Measurements from ENCODE around the gene FCAMR.

Gene FCAMR

DNA sequence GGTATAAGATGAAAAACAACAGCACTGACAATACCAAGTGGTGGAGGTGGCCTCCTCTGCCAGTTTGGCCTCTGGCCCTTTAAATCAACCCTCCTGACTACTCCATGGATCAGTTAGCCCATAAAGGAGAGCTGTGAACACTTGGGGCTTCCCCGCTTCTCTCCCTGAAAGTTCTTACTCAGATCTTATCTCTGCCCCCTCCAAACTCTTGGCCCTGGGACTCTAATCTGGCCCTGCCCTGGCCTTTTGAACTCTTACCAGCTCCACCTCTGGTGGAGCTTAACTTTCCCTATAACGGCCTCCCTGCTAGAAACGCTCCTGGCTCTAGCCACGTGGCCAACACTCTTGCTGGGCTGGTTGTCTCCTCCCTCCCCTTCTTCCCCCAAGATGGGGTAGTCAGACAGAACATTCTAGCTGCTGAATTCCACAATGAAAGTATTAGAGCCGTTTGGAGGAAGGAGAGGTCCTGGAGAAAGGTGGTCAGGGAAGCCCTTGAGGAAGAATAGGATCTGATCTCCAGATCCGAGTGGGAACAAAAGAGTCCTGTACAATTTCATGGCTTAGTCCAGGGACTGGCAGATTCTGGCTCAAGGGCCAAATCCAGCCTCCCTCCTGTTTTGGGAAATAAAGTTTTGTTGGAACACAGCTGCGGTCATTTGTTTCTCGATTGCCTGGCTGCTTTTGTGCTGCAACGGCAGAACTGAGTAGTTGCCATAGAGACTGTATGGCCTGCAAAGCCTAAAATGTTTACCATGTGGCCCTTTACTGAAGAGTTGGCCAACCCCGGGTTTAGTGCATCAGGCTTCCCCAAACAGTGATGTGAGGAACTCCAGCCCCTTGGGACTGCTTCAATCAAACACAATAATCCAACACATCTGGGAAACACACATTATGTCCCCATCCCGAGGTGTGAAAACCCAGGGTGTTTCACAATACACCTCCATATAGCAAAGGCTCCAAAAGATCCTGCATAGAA is 14.5 kb downstream of the FCAMR start:
- DNase-seq: no peak

DNA sequence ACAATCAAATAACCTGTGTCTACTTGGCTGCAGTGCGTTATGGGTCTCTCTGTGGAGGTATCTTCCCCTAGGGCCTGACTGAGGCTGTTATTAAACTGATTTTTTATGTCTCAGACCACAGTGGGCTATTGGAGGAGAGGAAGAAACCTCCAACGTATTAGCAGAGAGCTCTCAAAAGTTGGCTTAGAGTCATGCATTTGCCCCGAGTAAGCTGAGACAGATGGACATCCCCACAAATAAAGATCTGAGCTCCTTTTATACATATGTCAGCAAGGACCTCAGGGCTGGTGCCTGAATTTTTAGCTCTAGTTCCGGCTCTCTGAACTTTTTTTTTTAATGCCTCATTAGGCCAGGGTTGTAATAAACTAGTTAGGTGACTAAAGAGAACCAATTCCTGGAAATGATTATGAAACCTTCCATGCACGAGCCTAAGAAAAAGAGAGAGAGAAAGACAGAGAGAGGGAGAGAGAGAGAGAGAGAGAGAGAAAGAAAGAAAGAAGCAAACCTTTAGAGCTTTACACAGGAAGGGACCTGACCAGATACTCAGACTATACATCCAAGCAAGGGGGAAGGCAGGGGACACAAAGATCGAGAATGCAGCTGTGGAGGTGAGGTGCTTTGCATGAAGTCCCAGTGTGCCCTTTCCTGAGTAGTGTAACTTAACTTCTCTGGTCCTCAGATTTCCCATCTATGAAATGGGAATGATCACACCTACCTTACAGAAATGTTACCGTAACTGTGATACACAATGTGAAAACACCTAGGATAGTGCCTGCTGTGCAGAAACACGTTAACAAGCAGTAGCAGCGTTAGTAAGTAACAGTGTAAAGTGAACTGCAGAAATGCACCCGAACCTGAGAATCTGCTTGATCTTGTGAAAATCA is 15.6 kb downstream of the FCAMR start:
- no peak for DNase-seq

DNA sequence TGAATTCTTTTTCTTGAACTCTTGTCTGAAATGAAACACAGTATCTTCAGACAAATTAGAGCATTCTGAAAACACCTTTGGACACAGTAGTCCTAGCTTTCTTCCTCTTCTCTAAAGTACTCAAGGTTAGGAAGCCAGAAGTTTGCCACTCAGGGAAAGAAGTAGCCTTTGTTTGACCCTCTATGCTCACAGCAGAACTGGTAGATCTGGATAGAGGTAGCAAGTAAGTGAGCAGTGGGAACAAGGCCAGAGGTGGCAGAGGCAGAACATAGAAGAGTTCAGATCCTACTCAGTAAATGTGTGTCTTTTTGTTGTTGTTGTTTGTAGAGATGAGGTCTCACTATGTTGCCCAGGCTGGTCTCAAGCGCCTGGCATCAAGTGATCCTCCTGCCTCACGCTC is 16.6 kb downstream of the FCAMR start:
- no peak for DNase-seq

DNA sequence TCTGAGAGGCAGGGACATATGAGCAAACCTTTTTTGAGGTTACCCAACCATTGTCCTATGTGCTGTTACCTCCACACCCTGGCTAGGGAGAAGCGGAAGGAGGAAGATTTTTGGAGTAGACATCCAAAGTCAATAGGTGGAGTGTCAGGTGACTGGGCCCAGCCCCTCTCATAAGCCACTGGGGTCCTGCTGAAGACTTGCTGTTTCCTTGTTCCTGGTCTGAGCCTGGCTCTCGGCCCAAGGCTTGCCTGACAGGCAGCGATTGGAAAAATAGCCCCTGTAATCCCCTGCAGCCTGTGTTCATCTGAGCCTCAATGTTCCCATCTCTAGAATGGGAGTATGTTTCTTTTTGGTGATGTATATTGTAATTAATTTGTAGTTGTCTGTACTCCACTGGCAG is 17.1 kb downstream of the FCAMR start:
- no peak for DNase-seq

DNA sequence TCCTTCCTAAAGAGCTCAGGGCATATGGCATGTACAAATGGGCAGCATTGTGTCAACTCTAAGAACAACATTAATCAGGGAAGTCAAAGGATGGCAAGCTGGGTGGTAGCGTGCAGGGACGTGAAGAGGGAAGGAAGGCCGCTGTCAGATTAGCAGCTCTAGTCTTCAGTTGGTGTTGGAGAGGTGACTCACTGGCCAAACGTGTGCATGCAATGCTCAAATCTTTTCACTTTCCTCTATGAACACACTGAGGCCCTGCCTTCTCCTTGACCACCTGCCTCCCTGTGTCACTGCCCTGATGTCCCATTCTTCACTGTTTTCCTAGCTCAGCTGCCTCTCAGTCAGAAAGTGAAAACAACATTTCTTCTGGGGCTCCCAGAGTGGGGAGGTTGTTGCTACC is 18.1 kb downstream of the FCAMR start:
- DNase-seq: no peak

DNA sequence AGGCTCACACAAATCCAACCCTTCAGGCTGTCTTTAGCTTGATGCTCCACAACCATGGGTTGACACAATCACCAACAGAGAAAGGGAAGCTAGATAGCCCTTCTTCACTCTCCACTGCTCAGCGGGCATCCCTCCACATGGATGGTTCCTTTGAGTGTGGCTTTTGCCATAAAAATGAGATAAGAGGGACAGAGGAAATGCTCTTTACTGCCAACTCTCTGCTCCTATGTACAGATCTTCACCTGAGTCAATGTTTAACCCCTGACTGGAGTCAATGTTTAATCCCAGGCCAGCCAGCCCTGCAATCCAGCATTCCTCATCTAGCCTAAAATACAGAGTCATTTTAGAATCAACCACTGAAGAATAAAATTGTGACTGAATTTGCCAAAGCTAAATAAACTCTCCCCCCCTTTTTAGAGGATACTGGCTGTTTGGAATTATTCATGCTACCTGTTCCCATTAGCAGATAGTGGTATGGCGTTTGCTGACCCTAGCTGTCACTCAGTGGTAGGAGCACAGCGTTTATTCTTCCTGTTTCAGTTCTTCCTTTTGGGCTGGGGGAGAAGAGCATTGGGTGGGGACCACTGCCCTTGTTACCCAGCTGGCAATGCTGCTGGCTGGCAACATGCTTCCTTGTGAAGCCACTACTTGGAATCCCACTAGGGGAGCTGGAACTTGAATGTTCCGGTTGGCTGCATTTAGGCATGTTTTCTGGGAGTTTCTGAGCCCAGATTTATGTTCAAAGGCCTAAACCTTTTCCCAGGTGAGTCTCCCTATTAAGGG is 18.8 kb downstream of the FCAMR start:
- no peak for DNase-seq

DNA sequence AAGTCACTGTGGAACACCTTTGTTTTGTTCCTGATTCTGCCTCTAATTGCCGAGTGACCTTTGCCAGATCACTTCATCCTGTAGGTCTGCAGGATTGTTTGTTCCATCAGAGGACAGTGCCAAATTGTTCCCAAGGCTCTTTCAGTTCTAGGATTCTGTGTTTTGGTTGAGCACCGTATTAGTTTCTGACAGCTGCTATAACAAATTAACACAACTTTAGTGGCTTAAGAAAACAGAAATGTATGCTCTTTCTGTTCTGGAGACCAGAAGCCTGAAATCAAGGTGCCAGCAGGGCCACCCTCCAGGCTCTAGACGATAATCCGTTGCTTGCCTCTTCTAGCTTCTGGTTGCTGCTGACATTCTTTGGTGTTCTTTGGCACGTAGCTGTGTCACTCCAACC is 20.6 kb downstream of the FCAMR start:
- no peak for DNase-seq

DNA sequence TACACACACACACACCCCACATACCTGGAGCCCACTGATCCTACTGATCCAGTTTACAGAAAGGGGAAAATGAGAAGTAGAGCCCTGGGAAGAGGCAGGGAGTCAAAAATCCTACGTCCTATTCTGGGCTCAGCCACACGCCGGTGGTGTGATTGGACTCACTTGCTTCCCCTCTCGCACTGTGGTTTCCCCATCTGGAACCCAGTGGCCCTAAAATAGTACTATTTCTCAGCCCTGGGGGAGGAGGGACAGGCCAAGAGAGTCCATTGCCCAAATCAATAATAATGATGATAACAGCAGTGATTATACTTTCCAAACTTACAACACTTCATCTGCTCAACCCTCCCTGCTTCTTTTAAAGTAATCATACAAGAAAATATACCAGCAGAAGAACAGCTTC is 21.1 kb downstream of the FCAMR start:
- no peak for DNase-seq

DNA sequence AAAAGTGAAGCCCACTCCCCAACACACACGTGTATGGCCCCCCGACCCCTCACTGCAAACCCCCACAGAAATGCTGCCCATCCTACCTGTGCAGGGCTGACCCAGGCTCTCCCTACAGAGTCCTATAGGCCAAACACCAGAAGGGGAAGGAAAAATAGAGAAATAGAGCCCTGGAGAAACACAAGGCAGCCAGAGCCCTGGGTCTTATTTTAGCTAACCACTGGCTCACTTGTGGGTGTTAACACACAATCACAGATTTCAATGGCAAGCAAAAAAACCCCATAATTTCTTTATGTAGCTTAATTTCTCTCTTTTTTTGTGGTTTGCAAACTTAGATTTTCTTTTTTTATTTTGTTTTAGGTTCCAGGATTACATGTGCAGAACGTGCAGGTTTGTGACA is 23.0 kb downstream of the FCAMR start:
- no peak for DNase-seq

DNA sequence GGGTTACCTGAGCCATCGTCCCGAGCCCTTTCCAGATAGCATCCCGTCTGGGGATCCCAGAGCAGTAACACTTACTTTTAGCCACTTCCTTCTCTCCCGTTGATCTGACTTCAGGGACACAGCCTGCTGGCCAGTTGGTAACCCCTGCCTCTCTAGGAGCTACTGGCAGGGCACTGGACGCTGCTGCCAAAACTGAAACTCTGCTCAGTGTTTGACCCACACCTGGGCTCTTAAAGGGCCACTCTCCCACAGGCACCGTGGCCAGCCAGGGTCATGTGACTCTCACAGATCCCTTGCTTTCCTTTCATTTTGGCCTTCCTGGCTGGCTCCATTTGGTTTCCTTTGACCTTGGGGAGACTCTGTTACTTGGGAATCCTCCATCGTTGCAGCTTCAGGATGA is 24.0 kb downstream of the FCAMR start, which contains the start of gene PIGR:
Gene PIGR, minus strand, starts transcription at position 206 of the 400 bp plus-strand sequence. CDS start 5,935 bp downstream, outside the sequence.
- no peak for DNase-seq

DNA sequence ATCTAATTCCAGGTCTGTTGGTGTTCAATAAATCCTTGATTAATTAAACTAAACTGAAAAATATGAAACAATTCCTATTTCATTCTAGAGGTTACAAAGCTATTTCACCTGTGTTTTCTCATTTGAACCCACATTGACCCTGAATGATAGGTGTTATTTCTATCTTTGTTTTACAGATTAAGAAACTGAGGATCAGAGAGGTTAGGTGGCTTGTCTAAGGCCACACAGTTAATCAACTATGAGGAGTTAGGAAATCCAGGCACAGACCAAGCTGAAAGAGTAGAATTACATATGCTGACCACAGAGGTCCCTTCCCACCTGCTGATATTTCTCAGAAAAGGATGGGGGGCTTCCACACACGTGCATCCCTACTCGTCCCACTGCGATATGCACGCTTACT is 24.5 kb downstream of the FCAMR start:
- no peak for DNase-seq

DNA sequence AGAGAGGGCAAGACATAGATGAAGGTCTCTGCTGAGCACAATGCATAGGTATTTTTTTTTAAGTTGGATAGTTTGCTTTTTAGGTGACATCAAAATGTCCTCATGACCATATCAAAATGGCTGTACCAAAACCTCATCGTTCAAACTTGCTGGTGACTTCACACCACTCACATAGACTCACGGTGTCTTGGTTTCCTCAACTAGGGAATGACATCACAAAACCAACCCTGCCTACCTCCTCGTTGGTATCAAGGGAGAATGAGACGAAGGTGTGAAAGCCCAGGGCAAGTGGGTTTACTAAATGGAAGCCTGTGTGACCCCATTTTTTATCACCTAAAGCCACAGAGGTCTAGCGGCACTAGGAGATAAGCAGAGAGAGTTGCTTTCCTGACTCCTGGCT is 25.6 kb downstream of the FCAMR start:
- DNase-seq: peak; percentile 61

DNA sequence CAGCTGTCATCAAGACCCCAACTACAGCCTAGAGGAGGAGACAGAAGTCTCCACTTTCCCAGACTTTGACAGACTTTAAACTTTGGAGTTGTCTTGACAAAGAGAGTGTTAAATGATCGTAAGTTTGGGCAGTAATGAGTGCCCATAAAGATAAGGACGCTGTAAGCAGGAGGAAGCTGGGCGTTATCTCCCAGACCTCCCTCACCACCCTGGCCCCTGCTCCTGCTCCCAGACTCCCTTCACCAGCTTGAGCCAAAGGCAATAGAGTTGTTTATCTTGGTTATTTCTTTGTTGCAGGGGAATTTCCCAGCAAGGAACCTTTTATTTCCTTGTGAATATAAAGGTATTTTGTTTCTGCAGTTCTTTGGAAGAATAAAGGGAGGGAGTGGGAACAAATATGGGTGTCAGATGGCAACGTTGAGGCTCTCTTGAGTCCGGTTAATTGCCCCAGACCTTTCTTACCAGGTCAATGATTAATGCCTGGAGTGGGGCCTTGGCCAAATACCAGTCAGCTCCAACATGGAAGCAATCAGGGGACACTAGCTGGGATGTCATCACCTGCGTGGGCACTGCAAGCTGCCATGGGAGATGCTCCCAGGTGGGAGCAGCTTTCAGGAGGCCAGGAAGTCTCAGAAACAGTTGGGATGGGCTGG is 28.4 kb downstream of the FCAMR start:
- DNase-seq: no peak

DNA sequence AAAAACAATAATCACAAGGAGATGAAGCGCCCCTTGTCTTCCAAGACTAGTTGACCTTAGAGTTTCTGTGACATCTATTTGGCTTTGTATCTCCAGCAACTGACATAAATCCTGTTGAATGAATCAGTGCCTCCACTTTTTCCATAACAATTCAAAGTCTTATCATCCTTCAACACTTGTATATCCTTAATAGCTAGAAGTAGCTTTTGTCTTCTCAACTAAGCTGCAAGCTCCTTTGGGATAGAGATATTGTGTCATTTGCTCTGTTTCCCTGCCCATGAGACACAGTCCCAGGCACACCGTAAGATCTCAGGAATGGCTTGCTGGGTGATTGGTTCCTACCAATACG is 29.7 kb downstream of the FCAMR start:
- DNase-seq: no peak

DNA sequence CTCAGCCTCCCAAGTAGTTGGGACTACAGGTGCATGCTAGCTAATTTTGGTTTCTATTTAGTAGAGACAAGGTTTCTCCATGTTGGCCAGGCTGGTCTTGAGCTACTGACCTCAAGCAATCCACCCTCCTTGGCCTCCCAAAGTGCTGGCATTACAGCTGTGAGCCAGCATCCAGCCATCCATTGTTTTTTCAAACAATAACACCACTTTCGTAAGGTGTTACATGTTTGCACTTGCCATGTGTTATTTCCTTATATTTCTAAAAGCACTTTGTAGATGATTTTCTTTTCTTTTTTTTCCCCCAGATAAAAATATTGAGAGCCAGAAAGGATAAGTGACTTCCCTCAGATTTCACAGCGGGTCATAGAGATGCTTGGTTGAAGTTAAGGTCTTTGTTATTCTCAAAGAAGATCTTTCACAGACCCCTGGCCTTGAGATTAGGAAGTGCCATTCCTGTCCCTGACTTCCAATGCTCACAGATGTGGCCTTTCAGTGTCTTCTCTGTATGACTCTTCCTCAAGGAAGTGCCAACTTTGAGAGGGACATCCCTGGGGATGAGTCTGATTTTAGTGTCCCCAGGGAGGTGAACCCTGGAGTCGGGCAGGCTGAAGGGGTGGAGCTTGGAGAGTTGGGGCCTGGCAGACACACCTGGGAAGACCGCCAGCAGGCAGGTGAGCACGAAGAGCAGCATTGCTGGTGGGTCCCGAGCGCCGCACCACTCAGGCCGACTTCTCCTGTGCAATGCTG is 30.2 kb downstream of the FCAMR start:
- DNase-seq: no peak

DNA sequence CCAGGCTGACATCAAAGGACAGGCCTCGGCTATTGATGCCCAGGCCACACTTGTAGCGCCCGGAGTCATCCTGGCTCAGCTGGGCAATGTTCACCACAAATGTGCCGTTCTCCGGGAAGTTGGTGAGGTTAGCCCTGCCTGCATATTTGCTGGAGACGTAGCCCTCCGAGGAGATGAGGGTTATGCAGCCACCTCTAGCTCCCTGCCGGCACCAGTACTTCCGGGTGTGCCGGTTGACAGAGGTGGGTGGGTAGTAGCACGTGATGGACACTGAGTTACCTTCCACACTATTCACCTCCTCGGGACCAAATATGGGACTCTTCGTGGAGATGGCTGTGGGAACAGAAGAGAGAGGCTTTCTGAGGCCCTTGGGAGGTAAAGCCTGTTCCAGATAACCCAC is 31.1 kb downstream of the FCAMR start:
- DNase-seq: no peak

DNA sequence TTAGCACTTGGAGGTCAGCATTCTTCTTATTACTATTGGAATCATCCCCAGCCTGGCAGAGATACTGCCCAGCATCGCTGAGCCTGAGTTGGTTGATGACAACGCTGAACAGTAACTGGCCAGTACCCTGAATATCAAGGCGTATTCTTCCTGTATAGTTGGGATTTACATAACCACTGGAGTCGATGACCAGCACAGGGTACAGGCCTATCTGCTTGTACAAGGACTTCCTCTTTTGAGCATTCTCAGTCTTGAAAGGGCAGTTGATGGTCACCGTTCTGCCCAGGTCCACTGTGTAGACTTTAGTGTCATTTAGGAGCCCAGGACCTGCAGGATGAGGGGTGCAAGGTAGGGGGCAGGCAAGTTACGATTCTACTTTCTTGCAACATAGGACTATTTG is 32.8 kb downstream of the FCAMR start:
- DNase-seq: no peak

DNA sequence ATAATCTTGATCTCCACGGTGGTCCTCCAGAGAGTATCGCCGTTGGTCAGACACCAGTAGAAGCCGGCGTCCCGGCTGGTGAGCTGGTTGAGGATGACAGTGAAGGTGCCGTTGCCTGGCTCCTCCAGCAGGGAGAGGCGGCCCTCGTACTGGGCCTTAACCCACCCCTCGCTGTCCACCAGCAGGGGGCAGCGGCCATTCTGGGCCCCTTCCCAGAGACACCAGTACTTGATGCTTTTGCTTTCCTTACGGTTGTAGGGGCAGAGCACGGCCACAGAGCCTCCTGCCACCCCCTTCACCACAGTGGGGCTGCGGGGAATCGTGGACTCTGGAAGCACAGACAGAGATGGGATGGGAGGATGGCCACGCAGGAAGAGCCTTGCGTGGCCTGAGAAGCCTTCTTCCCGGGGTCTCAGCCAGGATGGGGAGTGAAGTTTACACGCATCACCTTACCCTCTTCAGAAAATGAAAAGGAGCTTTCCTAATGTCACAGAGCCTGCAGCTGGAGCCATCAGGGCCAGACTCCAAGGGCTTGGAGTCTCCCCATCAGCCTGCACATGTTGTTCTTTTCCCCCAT is 34.7 kb downstream of the FCAMR start:
- DNase-seq: no peak

DNA sequence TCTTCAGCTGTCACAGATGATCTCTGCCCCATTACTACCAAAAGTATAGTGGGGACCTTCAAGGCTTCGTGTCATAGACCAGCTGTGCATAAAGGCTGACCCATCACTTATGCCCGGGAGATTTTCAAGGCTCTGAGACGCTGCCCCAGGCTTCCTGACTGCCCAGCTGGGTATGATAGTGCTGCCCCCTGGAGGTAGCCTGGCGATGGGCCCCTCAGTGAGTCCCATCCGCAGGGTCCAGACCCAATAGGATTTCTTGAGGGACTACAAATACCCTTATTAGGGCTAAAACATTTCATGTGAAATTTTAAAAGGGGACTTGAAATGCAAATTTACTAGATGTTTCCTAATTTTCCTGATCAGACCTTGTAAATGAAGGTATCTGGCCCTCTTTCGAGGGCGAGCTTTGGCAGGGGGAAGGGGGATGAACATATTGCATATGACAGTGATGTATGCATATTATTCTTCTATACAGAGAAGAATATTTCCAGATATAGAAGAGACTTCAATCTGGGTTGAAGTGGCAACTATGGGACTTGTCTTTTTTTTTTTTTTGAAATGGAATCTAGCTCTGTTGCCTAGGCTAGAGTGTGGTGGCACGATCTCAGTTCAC is 36.8 kb downstream of the FCAMR start:
- peak; percentile 25 for DNase-seq

DNA sequence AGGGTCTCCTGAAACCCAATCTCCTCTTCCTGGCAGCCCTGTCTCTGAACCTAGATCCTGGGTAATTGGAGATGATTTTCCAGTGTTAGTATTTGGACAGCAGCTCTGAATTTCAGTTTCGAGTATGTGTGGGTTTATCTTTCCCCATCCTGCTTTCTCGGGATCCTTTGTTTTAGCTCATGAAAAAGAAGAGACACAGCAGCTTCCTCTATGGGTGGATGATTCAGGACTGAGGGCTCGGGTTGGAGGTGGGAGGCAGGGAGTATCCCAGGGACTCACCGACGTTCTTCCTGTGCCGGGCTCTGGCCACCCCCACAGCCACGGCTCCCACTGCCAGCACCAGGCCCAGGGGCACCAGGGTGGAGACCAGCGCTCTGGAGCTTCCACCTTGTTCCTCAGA is 38.1 kb downstream of the FCAMR start:
- no peak for DNase-seq

DNA sequence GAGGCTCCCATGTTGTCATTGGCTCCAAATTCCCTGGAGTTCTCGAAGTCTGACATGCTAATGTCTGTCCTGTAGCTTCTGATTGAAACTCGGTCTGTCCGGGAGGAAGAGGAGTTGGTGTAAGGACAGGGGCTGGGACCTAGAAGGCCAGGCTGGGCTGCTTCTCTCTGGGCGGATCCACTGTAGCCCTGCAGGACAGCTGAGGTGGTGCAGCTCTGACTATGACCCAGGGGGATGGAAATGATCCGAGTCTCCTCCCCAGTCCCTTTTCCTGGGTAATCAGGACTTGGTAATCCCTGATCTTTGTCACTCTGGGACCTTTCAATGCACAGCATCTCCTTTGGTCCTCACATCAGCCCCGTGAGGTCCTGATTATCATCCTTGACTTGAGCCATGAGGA is 38.6 kb downstream of the FCAMR start:
- DNase-seq: no peak

Data from NK-92 treated with Interleukin-12 subunit alpha and Interleukin-12 subunit beta, amount 100 ng/mL, for 24 hours (cell line).